SK-N-SH treated with all-trans-retinoic acid at 6 μM for 48 hours (cell line): ENCODE data around the gene PCDH15.
A peak's percentile ranks its signal among the peaks of the same experiment; 100 is the strongest.

Experiments
- ATAC-seq: fragments of 200-7000 bp; cut with Tn5 transposase; 3 replicates; pipeline ENCODE4 v1.9.1; 2020; ENCODE audit warnings: mild to moderate bottlenecking, moderate library complexity
- ARNTL ChIP-seq: fragments of 450-650 bp; formaldehyde crosslinking; IDR thresholded peaks from 2 replicates; pipeline ENCODE4 v1.5.0; 2020; ENCODE audit warnings: low read depth, mild to moderate bottlenecking, moderate library complexity, borderline replicate concordance
- BACH2 ChIP-seq: fragments of 250-450 bp; sonication (Bioruptor Pico); IDR thresholded peaks from 2 replicates; pipeline ENCODE4 v1.9.0; 2021; ENCODE audit warnings: mild to moderate bottlenecking, borderline replicate concordance
- CSDC2 ChIP-seq: fragments of 250-450 bp; sonication (Bioruptor Pico); IDR thresholded peaks from 2 replicates; pipeline ENCODE4 v1.5.0; 2020; ENCODE audit warnings: mild to moderate bottlenecking, moderate library complexity
- ESRRG ChIP-seq: fragments of 250-450 bp; sonication (Bioruptor Pico); IDR thresholded peaks from 2 replicates; pipeline ENCODE4 v1.6.1; 2021; ENCODE audit warnings: mild to moderate bottlenecking
- GLIS3 ChIP-seq: fragments of 250-450 bp; sonication (Bioruptor Pico); IDR thresholded peaks from 2 replicates; pipeline ENCODE4 v1.5.0; 2020; ENCODE audit warnings: mild to moderate bottlenecking, moderate library complexity
- ISL1 ChIP-seq: fragments of 250-450 bp; sonication (Bioruptor Pico); IDR thresholded peaks from 2 replicates; pipeline ENCODE4 v2.1.2; 2022; ENCODE audit warnings: mild to moderate bottlenecking, moderate library complexity
- OSR1 ChIP-seq: fragments of 250-450 bp; sonication (Bioruptor Pico); IDR thresholded peaks from 2 replicates; pipeline ENCODE4 v1.8.0; 2022; ENCODE audit warnings: moderate library complexity, mild to moderate bottlenecking, inconsistent platforms
- RARB ChIP-seq: fragments of 250-450 bp; sonication (Bioruptor Pico); IDR thresholded peaks from 2 replicates; pipeline ENCODE4 v1.8.0; 2021; ENCODE audit warnings: mild to moderate bottlenecking, moderate library complexity
- SNAI2 ChIP-seq: fragments of 250-450 bp; sonication (Bioruptor Pico); IDR thresholded peaks from 2 replicates; pipeline ENCODE4 v1.5.0; 2020; ENCODE audit warnings: mild to moderate bottlenecking, moderate library complexity
- TCF4 ChIP-seq: fragments of 250-450 bp; sonication (Bioruptor Pico); IDR thresholded peaks from 2 replicates; pipeline ENCODE4 v1.8.0; 2021; ENCODE audit warnings: mild to moderate bottlenecking, moderate library complexity, borderline replicate concordance
- ZC3H10 ChIP-seq: fragments of 250-450 bp; sonication (Bioruptor Pico); IDR thresholded peaks from 2 replicates; pipeline ENCODE4 v1.5.1; 2021; ENCODE audit warnings: mild to moderate bottlenecking, moderate library complexity
- ZFP3 ChIP-seq: fragments of 250-450 bp; sonication (Bioruptor Pico); IDR thresholded peaks from 2 replicates; pipeline ENCODE4 v1.5.0; 2020; ENCODE audit warnings: mild to moderate bottlenecking, moderate library complexity
- ZFP30 ChIP-seq: fragments of 450-650 bp; formaldehyde crosslinking; IDR thresholded peaks from 2 replicates; pipeline ENCODE4 v1.5.0; 2022; ENCODE audit warnings: mild to moderate bottlenecking, moderate library complexity
- ZNF565 ChIP-seq: fragments of 450-650 bp; formaldehyde crosslinking; conservative IDR thresholded peaks from 2 replicates; pipeline ENCODE4 v1.5.0; 2020; ENCODE audit warnings: low read depth, mild to moderate bottlenecking, moderate library complexity
- ZNF70 ChIP-seq: fragments of 450-650 bp; formaldehyde crosslinking; IDR thresholded peaks from 2 replicates; pipeline ENCODE4 v1.5.0; 2020; ENCODE audit warnings: mild to moderate bottlenecking, moderate library complexity
- ZNF8 ChIP-seq: fragments of 450-650 bp; formaldehyde crosslinking; IDR thresholded peaks from 2 replicates; pipeline ENCODE4 v1.5.0; 2020; ENCODE audit warnings: mild to moderate bottlenecking, moderate library complexity
- TF ChIP-seq, protein P1 (sequence below): fragments of 250-450 bp; sonication (Bioruptor Pico); IDR thresholded peaks from 2 replicates; pipeline ENCODE4 v1.5.0; 2020; ENCODE audit warnings: mild to moderate bottlenecking, moderate library complexity
- TF ChIP-seq, protein P2 (sequence below): fragments of 250-450 bp; sonication (Bioruptor Pico); IDR thresholded peaks from 2 replicates; pipeline ENCODE4 v1.5.1; 2021; ENCODE audit warnings: mild to moderate bottlenecking, moderate library complexity
- TF ChIP-seq, protein P3 (sequence below): fragments of 250-450 bp; sonication (Bioruptor Pico); IDR thresholded peaks from 2 replicates; pipeline ENCODE4 v1.5.1; 2020; ENCODE audit warnings: low read depth, mild to moderate bottlenecking, moderate library complexity

PCDH15 gene

DNA sequence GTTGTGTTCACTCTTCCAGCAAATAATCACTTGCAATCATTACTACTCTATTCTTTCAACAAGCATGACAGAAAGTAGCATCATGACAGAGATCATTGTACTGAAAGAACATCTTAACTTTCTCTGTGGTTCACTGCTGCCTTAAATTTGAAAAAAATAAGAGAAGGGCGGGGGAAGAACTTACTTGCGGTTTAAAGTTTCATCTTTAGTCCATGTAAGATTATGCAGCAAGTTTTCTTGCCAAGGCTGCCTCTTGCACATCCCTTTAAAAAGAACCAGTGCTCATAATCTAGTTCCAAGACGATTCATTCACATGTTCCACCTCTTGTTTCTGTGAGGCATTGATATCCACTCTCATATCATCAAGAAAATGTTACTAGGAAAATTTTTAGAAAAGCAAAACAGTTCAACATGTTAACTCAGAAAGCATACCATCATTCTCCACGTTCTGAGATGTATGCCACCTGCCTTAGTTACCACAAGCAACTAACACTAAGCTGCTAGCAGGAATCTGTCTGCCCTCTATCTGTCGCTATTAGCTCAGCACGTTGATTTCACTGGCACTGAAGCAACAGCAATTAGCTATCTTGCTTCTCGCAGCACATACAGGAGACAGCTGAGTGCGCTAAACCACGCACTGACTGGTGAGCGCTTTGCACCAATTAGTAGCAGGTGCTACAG, at the start of gene PCDH15:
Gene PCDH15 (minus strand): TSS at position 491 of the 681 bp plus-strand sequence. CDS start 136,969 bp downstream, outside the sequence.
- TF ChIP-seq ZNF8 (no peak), TCF4 (no peak), GLIS3 (CRISPR knock-in tag) (no peak)
- TF ChIP-seq, protein P1, sequence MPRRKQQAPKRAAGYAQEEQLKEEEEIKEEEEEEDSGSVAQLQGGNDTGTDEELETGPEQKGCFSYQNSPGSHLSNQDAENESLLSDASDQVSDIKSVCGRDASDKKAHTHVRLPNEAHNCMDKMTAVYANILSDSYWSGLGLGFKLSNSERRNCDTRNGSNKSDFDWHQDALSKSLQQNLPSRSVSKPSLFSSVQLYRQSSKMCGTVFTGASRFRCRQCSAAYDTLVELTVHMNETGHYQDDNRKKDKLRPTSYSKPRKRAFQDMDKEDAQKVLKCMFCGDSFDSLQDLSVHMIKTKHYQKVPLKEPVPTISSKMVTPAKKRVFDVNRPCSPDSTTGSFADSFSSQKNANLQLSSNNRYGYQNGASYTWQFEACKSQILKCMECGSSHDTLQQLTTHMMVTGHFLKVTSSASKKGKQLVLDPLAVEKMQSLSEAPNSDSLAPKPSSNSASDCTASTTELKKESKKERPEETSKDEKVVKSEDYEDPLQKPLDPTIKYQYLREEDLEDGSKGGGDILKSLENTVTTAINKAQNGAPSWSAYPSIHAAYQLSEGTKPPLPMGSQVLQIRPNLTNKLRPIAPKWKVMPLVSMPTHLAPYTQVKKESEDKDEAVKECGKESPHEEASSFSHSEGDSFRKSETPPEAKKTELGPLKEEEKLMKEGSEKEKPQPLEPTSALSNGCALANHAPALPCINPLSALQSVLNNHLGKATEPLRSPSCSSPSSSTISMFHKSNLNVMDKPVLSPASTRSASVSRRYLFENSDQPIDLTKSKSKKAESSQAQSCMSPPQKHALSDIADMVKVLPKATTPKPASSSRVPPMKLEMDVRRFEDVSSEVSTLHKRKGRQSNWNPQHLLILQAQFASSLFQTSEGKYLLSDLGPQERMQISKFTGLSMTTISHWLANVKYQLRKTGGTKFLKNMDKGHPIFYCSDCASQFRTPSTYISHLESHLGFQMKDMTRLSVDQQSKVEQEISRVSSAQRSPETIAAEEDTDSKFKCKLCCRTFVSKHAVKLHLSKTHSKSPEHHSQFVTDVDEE (CRISPR knock-in tag), result no peak
- ATAC-seq, result peak; percentile 95

DNA sequence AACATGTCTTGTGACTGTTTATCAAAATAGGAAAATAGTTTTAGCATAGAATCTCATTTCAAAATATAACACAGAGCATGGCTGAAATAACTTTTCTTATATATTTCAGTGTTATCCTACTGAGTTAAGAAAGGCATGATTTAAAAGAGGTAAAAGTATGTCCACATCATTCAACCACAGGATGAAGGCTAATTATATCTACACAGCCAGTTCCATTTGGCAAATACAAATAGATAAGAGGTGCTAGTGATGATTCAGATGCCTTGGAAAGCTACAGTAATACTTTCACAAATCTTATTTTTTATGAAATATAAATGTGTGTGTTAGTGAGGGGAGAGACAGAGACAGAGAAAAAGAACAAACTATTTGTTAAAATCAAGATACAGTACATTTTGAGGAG, 42.9 kb upstream of the PCDH15 start:
- no peak for TF ChIP-seq ZNF565
- TF ChIP-seq BACH2 (CRISPR knock-in tag), result no peak
- TF ChIP-seq ZC3H10, result no peak
- TF ChIP-seq, protein P2, sequence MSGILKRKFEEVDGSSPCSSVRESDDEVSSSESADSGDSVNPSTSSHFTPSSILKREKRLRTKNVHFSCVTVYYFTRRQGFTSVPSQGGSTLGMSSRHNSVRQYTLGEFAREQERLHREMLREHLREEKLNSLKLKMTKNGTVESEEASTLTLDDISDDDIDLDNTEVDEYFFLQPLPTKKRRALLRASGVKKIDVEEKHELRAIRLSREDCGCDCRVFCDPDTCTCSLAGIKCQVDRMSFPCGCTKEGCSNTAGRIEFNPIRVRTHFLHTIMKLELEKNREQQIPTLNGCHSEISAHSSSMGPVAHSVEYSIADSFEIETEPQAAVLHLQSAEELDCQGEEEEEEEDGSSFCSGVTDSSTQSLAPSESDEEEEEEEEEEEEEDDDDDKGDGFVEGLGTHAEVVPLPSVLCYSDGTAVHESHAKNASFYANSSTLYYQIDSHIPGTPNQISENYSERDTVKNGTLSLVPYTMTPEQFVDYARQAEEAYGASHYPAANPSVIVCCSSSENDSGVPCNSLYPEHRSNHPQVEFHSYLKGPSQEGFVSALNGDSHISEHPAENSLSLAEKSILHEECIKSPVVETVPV (CRISPR knock-in tag), result no peak
- TF ChIP-seq ZFP30, result no peak
- TF ChIP-seq OSR1 (CRISPR knock-in tag), result no peak
- TF ChIP-seq RARB (CRISPR knock-in tag), result no peak
- no peak for TF ChIP-seq GLIS3 (CRISPR knock-in tag)
- no peak for TF ChIP-seq ZNF70 (CRISPR knock-in tag)
- no peak for TF ChIP-seq ESRRG
- TF ChIP-seq, protein P3, sequence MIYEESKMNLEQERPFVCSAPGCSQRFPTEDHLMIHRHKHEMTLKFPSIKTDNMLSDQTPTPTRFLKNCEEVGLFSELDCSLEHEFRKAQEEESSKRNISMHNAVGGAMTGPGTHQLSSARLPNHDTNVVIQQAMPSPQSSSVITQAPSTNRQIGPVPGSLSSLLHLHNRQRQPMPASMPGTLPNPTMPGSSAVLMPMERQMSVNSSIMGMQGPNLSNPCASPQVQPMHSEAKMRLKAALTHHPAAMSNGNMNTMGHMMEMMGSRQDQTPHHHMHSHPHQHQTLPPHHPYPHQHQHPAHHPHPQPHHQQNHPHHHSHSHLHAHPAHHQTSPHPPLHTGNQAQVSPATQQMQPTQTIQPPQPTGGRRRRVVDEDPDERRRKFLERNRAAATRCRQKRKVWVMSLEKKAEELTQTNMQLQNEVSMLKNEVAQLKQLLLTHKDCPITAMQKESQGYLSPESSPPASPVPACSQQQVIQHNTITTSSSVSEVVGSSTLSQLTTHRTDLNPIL, result no peak
- TF ChIP-seq CSDC2 (CRISPR knock-in tag), result no peak
- no peak for TF ChIP-seq SNAI2 (CRISPR knock-in tag)
- TF ChIP-seq ZFP3 (CRISPR knock-in tag), result no peak
- no peak for ATAC-seq

DNA sequence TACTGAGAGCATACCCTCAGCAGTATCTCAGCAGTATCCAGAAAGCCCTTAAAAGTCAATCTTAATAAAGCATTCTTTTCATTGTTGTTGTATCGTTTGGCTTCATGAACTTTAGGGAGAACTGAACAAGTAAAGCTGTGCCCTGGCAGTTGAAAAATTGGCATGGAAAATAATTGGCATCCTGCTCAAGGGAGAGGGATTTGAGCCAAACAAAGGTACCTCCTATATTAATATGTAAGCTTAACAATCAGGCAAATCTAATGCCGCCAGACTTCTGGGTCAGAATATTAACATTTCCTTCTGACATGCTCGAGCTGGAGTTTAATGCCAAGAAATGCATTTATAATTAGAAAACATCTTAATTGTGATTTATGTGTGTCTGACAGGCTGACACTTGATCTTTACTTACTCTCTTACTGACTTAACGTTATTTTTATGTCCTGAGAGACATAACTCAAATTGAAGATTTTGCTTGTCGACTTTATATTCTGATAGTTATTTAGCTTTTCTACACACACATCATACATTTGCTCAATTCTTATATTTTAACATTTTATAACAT, 42.1 kb upstream of the PCDH15 start:
- peak; percentile 32; the same call in 2 of the 3 replicates for ATAC-seq
- TF ChIP-seq, protein P2 (CRISPR knock-in tag), result no peak
- peak; percentile 84 for TF ChIP-seq ISL1 (CRISPR knock-in tag)

DNA sequence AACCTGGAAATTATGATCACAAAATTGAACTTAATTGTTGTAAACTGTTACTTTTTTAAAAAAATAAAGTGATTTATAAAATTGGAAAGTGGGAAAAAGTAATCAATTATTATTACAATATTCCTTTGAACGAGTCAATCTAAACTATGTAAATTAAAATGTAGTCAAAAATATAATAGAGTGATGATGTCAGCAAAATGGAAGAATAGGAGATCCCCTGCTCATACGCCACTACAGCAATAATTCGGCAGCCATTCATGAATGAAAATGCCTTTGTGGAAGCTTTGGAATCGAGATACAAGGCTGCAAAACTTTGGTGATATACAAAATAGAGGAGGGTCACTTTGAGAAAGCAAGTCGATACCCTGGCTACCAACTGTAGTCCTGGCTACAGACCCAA, 36.4 kb upstream of the PCDH15 start:
- TF ChIP-seq ZFP3 (CRISPR knock-in tag) (no peak), ARNTL (no peak), TCF4 (no peak), ESRRG (no peak), GLIS3 (CRISPR knock-in tag) (no peak), CSDC2 (CRISPR knock-in tag) (no peak), ZC3H10 (no peak), ZNF8 (no peak), OSR1 (CRISPR knock-in tag) (no peak), BACH2 (CRISPR knock-in tag) (no peak), ZNF565 (no peak)
- TF ChIP-seq, protein P3, result no peak
- TF ChIP-seq, protein P1 (CRISPR knock-in tag), result no peak
- TF ChIP-seq, all 23 proteins: peak for 0
- no peak for ATAC-seq
